Vagina (tissue), 2 donors: ENCODE results near the gene OGDHL.

Source experiments
- POLR2A ChIP-seq, 2 donors: fragments of 450-650 bp; IDR thresholded peaks; one replicate each; pipeline ENCODE4 v1.6.1; 2017; ENCODE audit warnings: antibody characterized with exemption in 2 of 2, mild to moderate bottlenecking in 2 of 2, moderate library complexity in 2 of 2
- POLR2AphosphoS5 ChIP-seq, 2 donors: sonication (generic); formaldehyde crosslinking; IDR thresholded peaks; one replicate each; pipeline ENCODE4 v1.9.0; 2017; ENCODE audit warnings: antibody characterized with exemption in 2 of 2, mild to moderate bottlenecking in 2 of 2, low read depth in 1 of 2; ENCODE audit not compliant: insufficient read depth in 1 of 2
- TF ChIP-seq, protein P1 (sequence below), 3 experiments: fragments of 450-650 bp in 2 of 3; fragments of 200-600 bp in 1 of 3; sonication (generic) in 1 of 3; IDR thresholded peaks; one replicate each; pipeline ENCODE4 v1.5.1; 2017 to 2019; ENCODE audit warnings: antibody characterized with exemption in 3 of 3, mild to moderate bottlenecking in 2 of 3, moderate library complexity in 2 of 3

DNA sequence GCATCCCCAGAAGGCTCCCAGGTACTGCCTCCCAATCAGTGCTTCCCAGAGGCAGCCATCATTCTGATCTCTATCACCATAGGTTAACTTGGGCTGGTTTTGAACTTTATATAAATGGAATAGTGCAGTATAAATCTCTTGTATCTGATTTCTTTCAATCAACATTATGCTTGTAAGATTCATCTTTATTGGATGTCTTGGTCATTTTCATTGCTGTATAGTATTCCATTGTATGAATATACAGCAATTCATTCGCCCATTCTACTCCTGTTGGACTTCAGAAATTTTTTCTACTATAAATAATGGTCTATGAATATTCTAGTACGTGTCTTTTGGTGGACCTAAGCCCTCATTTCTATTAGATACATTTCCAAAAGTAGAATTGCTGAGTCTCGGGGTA, 16.1 kb upstream of the OGDHL start:
- TF ChIP-seq, protein P1, sequence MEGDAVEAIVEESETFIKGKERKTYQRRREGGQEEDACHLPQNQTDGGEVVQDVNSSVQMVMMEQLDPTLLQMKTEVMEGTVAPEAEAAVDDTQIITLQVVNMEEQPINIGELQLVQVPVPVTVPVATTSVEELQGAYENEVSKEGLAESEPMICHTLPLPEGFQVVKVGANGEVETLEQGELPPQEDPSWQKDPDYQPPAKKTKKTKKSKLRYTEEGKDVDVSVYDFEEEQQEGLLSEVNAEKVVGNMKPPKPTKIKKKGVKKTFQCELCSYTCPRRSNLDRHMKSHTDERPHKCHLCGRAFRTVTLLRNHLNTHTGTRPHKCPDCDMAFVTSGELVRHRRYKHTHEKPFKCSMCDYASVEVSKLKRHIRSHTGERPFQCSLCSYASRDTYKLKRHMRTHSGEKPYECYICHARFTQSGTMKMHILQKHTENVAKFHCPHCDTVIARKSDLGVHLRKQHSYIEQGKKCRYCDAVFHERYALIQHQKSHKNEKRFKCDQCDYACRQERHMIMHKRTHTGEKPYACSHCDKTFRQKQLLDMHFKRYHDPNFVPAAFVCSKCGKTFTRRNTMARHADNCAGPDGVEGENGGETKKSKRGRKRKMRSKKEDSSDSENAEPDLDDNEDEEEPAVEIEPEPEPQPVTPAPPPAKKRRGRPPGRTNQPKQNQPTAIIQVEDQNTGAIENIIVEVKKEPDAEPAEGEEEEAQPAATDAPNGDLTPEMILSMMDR (IDR thresholded peaks at IDR 0.05) = no peak
- TF ChIP-seq POLR2AphosphoS5 (IDR thresholded peaks at IDR 0.05; ENCODE audit: insufficient read depth in 1 of 2, low read depth in 1 of 2) (no peak), POLR2A (IDR thresholded peaks at IDR 0.05) (no peak)
